SKM-1 (cell line): ENCODE results near the gene HMGCS2.
A peak's percentile ranks its signal among the peaks of the same experiment; 100 is the strongest.
"Not testable (repeated sequence)": the region's sequence is repeated elsewhere in the genome, so short reads cannot be mapped to it uniquely, and the experiment has no call there.

Experiments used
- DNase-seq: peaks from one replicate; lab custom pipeline; 2025; ENCODE audit not compliant: unreplicated experiment; lab: John Stamatoyannopoulos, UW

The HMGCS2 gene

DNA sequence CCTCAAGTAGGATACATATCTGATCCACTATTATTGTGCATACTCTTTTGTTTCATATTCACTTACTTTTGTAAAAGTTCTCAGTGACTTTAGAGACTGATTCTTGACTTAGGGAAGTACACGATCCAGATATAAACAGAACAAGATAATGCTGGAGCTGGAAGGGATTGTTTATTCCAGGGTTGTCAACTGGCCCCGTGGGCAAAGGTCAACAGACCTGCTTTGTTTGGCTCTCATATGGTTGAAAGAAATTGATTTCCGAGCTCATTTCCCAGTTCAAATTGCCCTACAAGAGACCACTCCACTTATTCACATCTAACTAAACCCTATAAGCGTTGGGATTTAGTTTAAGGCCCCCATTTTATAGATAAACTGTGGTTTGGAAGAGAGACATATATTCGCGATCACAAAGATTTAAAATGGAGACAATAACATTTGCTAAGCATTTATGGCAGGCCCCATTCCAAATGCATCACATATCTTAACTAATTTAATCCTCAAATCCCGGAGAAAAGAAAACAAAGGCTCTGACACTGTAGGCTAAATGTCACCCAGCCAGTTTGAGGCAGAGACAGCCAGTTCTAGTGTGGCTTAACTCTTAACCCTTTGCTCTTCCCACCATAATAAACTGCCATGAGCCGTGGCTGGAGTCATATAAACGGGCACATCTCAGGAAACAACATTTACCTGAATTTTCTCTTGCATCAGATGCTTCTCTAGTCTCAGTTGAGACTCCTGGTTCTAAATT, 21.9 kb upstream of the HMGCS2 start:
- no peak for DNase-seq

DNA sequence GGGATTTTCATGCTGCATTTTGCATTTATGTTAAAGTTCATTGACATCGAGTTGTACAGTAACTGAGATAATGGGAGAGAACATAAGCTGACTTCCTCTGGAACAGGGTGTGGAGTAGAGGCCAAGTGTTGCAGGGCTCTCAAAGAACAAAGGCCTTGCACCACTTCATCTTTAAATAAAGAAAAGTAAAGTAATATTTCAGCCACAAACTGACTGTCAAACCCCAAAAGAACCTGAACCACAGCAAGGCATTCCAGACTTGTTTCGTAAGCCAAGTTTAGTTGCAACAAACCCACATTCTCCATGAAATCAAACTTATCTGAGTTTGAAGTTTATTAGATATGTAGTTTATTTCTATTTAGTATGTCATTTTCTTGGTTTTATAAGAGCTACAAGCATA, 19.1 kb upstream of the HMGCS2 start:
- DNase-seq: peak; percentile 60

DNA sequence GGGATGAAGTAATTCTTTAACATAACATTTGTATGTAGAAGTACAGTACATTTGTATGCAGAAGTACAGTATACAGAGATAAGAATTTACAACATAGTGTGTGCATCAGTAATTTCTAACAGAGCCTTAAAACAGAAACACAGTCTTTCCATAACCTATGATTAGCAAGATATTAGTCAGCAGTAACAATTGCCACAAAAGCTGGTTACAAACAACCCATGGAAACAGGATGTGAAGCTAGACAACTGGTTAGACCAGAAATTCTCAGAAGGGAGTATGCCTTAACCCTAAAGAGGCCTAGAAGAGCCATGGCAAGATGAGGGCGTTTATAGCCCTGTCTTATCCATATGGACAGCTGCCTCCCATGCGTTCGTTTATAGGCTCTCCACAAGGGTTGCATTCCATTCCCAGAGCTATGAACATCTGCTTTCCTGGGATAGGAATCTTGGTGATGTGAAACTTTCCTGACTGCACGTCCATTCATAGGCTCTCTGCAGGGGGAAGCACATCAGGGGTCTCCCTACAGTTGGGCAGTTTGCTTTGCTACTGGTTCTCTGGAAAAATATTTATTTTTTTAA, 17.9 kb upstream of the HMGCS2 start:
- not testable (repeated sequence) for DNase-seq

DNA sequence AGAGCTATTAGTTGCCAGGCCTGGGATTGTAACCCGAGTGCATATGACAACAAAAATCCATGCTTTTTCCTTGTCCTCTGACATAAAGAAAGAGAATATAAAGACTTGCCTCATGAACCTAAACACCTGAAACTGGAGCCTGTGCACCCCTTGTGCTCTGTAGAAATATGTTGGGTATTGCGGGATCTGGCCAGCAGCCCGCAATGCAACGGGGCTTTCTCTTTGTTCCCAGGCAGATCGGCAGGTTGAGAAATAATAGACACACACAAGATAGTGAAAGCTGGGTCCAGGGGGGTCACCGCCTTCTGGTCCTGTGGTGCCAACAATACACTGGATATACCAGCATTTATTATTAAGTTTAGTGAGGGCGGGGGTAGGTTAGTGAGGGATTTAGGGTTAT, 17.3 kb upstream of the HMGCS2 start:
- not testable (repeated sequence) for DNase-seq

DNA sequence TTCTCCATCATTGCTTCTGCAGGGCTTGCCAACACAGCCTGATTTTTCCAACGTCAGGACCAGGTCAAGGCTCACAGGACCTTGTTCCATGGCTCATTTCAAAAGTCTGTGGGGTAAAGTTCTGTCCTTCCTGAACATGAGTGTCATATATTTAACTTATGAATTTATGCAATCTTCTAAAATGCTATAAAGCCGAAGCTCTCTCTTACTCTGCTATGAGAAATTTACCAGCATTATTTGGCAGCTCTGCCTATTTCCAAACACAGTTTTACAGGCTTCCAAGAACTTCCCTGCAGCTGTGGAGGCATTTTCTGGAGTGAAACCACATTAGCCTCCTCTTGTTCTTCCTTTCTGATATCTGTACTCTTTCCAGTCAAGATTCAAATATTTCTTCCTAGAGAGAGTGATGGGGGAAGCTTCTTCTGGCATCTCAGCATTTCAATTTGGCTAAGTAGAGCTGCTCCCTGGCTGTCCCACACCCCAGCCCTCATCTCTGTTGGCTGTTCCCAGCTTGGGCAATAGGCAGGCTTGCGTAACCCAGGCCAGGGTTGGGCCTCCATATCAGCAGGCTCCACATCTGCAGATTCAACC, 15.6 kb upstream of the HMGCS2 start:
- peak; percentile 48 for DNase-seq

DNA sequence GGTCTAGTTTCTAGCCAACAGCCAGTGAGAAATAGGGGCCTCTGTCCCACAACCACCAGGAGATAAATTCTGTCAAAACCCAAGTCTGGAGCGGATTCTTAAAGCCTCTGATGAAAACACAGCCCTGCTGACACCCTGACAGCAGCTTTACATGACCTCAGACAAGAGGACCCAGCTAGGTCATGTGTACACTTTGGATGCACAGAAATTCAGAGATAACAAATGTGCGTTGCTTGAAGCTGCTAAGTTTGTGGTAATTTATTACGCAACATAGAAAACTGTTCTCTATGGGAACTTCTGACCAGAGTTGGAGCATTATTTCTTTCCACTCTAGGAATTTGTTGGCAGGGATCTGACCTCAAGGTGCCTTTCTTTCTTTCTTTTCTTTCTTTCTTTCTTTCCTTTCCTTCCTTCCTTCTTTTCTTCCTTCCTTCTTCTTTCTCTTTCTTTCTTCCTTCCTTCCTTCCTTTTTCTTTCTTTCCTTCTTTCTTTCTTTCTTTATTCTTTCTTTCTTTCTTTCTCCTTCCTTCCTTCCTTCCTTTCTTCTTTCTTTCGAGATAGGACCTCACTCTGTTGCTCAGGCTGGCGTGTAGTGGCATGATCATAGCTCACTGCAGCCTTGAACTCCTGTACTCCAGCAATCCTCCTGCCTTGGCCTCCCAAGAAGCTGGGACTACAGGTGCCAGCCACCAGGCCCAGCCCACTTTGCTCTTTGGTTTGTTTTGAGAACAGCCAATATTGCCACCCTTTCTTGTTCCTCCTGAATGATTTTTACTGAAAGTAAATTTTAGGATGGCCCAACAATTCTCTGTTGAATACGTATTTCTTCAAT, 14.9 kb upstream of the HMGCS2 start:
- DNase-seq: peak; percentile 17

DNA sequence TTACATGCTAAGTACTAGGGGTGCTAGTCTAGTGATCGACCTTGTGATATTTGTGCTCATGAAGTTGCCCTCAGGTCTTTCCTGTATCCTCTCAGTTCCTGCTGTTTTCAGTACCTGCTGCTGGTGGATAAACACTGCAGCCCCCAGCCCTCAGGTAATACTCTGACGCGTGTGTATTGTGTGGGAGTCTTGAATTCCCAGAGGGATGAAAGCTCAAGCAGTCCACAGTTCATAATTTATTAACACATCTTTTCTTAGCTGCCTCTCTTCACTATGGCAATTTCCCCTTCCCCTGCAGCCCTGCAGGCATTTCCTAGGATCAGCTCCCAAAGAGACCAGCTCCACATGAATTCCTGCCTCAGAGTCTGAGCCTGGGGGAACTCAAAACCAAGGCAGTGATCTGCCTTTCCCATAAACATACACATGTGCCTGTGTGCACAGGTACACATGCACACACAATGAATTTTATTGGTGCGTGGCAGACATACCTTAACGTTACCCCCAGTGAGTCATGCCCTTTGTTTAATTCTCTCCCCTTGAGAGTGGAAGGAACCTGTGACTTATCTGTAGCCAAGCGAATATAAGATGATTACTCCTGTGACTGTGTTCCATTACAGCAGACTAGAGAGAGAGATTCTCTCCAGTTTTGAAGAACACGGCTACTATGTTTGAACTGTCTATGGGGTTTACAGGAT, 14.1 kb upstream of the HMGCS2 start:
- DNase-seq: no peak

DNA sequence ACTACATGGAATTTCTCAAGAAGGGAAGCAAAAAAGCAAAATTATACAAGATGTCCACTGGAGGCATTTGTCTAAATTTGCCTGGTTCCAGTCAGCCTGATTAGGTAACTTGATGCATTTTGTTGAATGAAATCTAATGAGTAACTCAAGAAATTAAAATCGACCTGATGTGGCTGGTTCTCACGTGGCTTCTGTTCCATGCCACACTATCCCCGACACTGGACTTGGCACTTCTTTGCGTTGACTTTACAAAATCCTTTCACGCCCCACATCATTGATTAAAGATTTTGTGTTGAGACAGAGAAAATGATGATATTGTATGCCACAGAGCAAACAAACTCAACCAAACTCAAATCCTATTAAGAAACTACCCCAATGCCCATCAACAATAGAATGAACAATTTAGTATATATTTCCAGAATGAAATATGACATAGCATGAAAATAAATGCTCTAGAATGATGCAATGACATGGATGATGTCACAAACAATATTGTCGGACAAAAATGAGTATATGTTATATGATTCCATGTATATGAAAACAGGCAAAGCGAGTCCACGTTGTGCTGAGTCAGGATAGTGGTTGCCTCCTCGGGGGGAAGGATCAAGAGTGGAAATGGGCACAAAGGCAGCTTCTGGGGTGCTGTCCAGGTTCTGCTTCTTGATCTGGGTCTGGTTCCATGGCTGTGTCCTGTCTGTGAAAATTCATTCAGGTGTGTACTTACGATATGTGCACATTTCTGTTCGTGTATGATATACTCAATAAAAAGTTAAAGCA, 12.9 kb upstream of the HMGCS2 start:
- no peak for DNase-seq

DNA sequence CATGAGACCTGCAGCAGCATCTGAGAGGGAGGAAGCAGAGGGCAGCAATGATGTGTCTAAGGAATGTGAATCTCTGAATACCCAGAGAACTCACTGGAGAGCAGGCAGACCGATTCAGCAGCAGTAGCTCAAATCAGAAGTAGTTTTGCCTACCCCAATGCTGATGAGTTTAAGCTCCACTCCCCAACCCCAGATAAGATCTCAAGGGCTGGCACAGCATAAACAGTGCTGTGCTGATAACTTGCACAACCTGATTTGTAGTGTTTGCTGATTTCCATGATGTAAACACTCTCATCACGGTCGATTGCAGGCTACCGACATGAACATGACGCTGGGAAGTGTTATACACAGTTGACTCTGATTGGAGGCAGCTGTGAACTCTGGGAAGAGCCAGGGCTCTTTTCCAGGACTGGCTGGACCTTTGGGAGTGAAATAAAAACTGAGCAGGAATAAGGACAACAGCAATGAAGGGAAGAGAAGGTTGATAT, 11.2 kb upstream of the HMGCS2 start:
- no peak for DNase-seq

DNA sequence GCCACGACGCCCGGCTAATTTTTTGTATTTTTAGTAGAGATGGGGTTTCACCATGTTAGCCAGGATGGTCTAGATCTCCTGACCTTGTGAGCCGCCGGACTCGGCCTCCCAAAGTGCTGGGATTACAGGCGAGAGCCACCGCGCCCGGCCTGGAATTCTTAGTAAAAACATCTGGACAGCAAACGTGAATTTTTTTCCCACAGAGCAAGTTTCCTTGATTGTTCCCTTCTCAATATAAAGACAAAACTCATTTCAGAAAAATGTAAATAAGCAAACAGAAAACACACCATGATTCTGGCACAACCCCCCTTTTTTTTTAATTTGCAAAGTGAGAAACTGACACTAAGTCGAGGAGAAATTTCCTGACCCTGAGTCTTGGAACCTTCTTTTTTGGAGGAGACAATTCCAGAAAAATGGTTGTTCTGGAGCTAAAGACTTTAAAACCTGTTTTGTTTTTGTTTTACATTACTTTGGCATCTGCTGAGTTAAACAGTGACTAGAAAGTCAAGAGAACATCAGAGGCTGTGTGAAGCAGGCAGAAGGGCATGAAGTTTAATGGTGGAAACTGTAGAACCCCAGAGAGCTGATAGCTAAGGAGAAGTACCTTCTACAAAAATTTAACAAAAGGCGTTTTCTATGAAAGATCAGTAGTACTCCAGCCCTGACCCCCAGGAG, 10.3 kb upstream of the HMGCS2 start:
- DNase-seq: no peak

DNA sequence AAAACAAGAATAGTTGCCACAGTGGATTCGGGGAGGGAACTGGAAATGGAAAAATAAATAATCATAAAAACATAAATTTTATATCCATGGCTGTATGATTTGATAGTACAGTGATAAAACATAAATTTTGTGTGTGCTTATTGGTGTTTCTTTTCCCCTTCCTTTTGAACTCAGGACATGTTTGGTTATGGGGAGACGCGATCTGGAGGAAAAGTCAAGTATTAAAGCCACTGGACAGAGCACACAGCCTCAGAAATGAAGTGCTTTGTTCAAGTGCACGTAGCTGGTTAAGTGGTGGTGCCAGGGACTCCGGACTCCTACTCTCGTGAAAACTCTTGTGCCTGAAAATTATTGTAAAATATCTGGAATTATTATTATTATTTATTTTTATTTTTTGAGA, 9.7 kb upstream of the HMGCS2 start:
- DNase-seq: no peak

DNA sequence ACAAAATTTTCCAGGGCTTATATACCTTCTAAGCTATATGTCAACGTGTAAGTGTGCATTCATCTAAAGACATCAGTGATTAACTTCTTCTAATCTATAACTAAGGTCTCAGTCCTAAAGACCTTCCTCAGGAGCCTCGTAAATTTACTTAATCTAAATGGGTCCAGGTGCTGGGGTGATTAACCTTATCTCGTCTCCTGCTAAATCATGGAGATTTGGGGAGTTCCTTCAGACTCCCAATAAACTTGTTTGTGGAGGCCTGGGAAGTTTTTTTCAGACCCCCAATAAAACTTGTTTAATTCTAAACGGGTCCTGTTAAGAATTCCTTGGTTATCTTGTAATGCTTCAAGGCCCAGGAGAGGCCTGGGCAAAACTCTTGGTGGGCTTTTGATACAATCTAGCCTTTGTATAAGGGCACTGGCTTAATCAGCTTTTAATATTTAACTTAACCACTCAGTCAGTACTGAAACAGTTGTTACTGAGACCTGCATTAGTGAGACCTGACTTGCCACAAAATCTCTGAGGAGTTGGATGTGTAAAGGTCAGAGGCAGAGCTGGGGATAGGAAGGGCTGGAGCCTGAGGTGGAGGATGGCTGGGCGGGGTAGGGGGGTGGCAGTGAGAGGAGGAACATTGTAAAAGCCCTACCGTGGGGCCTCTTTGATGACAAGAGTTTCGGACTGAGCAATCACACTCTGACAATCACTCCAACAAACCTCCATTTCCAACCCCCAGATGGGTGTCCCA, 6.2 kb upstream of the HMGCS2 start:
- DNase-seq: no peak

DNA sequence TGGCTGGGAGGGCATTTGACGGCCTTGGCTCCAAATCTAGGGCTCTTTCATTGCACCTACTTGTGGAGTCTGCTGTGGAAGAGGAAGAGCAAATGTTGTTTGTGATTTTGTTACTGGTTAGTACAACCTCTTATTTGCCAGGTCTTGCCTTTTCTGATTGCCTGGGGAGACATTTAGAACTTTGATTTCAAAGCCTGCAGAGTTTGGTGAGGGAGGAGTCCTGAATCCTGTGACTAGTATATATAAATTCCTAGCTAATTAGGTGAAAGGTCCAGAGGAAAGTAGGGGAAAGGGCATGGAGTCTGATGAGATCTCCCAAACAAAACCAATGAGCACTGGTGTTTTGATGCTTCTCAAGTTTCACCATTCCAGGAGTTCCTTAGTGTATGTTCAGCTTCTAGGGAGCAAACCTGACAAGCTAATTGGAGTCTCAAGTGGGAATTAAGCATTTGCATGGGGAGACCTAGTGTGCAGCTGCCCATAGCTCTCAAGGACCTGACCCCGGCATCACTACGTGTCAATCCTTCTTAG, 5.1 kb upstream of the HMGCS2 start:
- DNase-seq: no peak

DNA sequence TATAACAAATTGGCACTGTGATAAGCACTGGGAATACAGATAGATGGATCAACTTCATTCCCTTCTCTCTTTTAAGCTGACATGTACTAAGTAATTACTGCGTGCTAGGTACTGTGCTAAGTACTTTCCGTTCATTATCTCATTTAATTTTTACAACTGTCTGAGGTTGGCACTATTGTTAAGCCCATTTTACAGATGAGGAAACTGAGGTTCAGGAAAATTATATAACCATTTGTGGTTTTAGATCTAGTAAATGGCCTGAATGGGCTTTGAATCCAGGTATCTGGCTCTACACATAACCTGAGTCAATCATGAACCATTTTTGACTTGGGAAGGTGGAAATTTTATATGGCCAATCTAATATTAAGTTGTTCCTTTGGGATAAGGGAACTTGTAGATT, 3.6 kb upstream of the HMGCS2 start:
- DNase-seq: no peak

DNA sequence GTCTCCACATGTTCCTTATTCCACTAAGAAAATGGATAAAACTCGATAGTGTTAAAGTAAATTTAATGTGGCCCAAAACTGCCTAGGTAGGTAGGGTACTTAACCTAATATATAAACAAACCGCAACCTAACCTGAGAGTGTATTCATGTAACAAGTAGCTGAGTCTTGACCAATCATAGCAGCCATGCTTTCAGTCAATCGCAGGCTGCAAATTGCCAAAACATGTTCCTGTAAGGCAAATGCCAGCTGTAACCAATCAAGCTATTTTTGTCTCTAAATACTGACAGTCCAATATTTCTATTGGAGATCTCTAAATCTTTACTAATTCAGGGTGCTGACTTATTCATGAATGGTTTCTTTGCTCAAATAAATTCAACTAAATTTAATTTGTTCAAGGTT, 3.1 kb upstream of the HMGCS2 start:
- DNase-seq: no peak

DNA sequence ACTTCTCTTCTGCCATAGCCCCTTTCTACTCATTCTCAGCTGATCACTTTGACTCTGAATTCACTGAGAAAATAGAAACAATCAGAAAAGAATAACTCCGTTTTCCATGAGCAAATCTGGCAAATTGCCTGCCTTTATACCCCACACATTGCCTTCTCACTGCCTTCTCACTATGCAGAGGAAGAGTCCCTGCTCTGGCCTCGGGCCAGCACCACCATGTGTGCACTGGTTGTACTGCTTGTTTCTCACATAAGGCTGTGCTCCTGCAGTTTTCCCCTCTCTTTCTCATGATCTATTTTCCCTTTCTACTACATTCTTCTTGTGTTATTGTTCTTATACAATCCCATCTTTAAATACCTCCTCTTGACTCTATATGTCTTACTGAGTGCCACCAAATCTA, 2.3 kb upstream of the HMGCS2 start:
- DNase-seq: no peak

DNA sequence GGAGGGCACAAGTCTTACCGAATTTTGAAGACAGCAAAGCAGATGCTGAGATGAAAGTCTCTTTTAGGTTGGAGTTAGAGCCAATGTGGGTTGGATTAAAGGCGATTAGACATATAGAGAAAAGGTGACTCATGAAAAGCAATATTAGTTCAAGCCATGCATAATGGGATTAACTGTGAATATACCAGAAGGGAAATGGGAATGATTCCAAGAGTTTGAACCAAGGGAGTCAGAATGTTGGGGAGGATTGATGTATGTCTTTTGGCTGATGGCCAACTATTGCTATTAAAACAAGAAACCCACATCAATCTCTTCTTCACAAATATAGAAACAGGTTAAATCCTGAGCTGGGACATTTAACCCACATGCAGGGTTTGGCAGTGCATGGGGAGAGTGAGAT, 1.2 kb downstream of the HMGCS2 start:
- DNase-seq: no peak

DNA sequence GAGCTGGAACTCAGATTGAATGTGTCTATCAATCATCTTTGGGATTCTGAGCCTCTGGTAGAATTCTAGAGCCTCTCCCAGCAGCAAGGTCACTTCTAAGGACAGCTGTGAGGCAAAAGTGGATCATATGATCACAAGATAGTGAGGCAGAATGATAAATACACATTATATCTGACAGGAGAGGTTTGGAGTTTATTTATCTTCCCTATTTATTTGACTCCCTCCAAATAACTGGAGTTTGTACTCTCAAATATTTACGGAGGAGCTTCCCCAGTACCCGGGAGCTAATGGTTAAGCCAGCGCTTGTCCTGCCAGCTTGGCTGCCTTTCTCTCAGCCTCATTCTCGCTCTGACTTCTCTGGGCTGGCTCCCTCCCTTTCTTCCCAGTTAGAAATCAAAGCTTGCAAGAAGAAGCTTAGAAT, 2.3 kb downstream of the HMGCS2 start:
- no peak for DNase-seq

DNA sequence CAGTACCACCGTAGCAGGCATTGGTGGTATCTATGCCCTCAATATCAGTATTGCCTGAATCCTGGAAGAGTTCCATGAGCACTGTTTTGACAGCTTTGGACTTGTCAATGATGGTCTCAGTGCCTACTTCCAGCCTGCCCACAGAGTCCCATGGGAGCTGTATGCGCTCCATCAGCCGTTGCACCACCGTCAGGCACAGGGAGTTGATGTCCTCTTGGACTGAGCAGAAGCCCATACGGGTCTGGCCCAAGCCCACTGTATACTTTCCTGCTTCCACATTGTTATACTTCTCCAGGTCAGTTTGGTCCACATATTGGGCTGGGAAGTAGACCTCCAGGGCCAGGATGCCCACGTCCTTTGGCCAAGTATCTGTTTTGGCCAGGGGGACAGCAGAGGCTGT, 4.5 kb downstream of the HMGCS2 start:
- no peak for DNase-seq
